ENCODE data around the gene RAB34. TPM values are rescaled to one million over a fixed set of nuclear protein-coding genes. Genes with fewer than 3 reads are reported as not detected.
A peak's percentile ranks its signal among the peaks of the same experiment; 100 is the strongest.

Gene RAB34
- total and polyA plus RNA-seq, 11 donors, result 11.5 to 31.7 (median 17.7) TPM

DNA sequence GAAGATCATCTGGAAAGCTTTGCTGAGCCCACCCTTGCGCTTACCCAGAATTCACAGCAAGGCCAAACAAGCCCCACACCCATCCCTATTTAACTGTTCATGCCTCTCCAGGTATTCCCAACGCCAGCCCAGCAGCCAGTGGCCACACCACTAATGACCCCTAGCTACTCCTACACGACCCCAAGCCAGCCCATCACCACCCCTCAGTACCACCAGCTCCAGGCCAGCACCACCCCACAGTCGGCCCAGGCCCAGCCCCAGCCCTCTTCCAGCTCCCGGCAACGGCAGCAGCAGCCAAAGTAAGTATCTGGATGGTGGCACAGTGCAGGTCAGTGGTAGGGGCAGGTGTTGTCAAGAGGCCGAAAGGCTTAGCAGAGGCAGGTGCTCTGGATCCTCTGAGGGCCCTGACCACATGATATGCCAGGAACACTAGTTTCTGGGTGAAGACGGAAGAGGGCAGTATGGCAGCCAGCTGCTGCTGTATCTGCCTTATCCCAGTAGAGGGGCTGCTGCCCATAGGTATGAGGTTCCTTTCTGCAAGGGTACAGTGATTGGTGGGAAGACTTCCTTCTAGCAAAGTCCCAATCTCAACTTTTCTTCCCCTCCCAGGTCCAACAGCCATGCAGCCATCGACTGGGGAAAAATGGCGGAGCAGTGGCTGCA is 16.7 kb downstream of the RAB34 start:
- Histone ChIP-seq H3K4me3 (no peak overlapping the region), H3K4me1 (no peaks in the 10 kb centered on the region), H3K9me3 (no peaks in the 10 kb centered on the region), H3K27ac (no peak overlapping the region), H3K27me3 (no peaks in the 10 kb centered on the region), H3K36me3 (peaks cover 2 to 90% (median 85%) of the 10 kb centered on the region in 9 donors)
- no peak for DNase-seq
- TF ChIP-seq CTCF (IDR thresholded peaks at IDR 0.05), result no peak
- TF ChIP-seq POLR2A (IDR thresholded peaks at IDR 0.05), result no peak
- ATAC-seq, result no peak
- WGBS, 4 donors, result 90 to 95% (median 93%) methylated on average over 9 to 10 of the region's 10 CpGs
- intact Hi-C loops (cut with DNase I), result no loop called here

DNA sequence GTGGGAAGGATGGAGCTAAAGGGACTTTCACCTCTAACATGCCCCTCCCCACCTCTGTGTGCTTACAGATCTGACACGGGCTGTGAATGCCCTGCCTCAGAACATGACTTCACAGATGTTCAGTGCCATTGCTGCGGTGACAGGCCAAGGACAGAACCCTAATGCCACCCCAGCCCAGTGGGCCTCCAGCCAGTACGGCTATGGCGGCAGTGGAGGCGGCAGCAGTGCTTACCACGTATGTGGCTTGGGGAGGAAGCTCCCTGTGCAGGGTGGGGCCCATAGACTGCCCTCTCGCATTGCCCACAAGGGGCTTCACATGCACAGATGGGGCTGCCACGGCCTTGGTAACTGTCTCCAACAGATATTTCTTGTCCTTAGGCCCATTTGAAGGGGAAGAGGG is 17.4 kb downstream of the RAB34 start:
- Histone ChIP-seq H3K4me3 (no peak overlapping the region), H3K27me3 (no peaks in the 10 kb centered on the region), H3K27ac (no peak overlapping the region), H3K36me3 (peaks cover 4 to 96% (median 91%) of the 10 kb centered on the region in 9 donors), H3K4me1 (no peaks in the 10 kb centered on the region), H3K9me3 (no peaks in the 10 kb centered on the region)
- DNase-seq (no peak), ATAC-seq (no peak)
- intact Hi-C loops (cut with DNase I), result no loop called here
- no peak for TF ChIP-seq CTCF (IDR thresholded peaks at IDR 0.05)
- TF ChIP-seq POLR2A (IDR thresholded peaks at IDR 0.05), result no peak
- 90 to 96% (median 92%) methylated on average over 3 to 8 of the region's 8 CpGs for WGBS, 4 donors

DNA sequence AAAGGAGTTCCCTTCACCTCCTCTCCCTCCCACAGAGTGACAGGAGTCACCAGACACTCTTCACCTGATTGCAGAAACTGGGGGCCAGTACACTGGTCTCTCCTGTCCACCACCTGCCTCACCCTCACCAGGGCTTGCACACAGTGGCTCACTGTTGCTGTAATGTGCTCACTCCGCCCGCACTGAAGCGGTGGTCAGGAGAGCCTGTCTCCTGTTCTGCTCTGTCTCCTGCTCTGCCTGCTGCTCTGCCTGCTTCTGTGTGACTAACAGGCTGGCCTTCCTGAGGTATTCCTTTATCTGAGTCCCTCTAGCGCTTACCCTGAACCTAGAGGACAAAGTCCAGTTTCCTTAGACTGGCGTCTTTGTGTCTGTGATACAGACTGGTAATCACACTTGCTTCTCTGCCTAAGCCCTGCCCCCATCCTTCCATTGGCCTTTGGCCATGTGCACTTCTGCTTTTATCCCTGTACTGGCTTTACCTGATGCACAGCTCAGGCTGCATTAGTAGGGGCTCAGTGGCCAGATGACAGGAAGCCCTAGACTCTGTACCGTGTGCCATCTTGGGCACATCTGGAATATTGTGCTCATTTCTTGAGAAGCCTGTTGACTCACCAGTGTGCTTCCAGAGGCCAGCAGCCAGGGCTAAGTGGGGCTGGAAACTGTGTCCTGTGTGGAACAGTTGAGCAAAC is 19.3 kb downstream of the RAB34 start:
- TF ChIP-seq POLR2A (IDR thresholded peaks at IDR 0.05) (no peak), CTCF (IDR thresholded peaks at IDR 0.05) (no peak)
- Histone ChIP-seq H3K4me3 (no peak overlapping the region), H3K9me3 (no peaks in the 10 kb centered on the region), H3K36me3 (peaks cover 7 to 100% (median 100%) of the 10 kb centered on the region in 9 donors), H3K27me3 (no peaks in the 10 kb centered on the region), H3K27ac (no peak overlapping the region), H3K4me1 (no peaks in the 10 kb centered on the region)
- intact Hi-C loops (cut with DNase I), result no loop called here
- WGBS, 4 donors, result 89 to 94% (median 90%) methylated on average over 6 of the region's 6 CpGs
- DNase-seq, result no peak
- ATAC-seq, result no peak

DNA sequence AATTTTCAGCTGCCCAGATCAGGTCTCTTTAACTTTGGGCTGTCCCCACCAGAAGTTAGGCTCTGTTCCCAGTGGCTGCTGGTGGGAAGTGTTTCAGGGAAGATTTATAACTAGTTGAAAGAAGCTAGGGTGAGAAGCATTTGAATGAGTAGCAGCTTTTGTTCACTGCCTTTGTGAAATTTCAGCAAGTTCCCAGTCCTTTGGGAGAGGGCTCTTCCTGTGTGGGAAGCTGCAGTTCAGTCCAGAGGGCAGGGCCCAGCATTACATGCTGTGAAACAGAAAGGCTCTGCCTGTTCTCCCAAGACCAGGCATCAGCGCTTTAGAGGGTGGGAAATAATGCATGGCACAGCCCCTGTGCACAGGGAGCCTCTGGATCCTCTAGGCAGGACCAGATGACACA is 23.8 kb downstream of the RAB34 start:
- Histone ChIP-seq H3K4me3 (no peak overlapping the region), H3K36me3 (peaks cover 7 to 100% (median 94%) of the 10 kb centered on the region in 9 donors), H3K27ac (no peak overlapping the region), H3K9me3 (no peaks in the 10 kb centered on the region), H3K4me1 (no peaks in the 10 kb centered on the region), H3K27me3 (no peaks in the 10 kb centered on the region)
- intact Hi-C loops (cut with DNase I), result no loop called here
- ATAC-seq (no peak), DNase-seq (peak in 1 of 5 donors; percentile 4)
- WGBS, 4 donors, result 36 to 100% (median 94%) methylated on average over 1 of the region's 1 CpG
- TF ChIP-seq CTCF (IDR thresholded peaks at IDR 0.05), result no peak
- TF ChIP-seq POLR2A (IDR thresholded peaks at IDR 0.05), result no peak

Measured in heart left ventricle (tissue), 16 donors.